Panc1 (cell line): ENCODE results near the gene PRXL2A. TPM values are rescaled to one million over a fixed set of nuclear protein-coding genes. Genes with fewer than 3 reads are reported as not detected.

Source experiments
- ATAC-seq: fragments of 200-7000 bp; cut with Tn5 transposase; 2 replicates; pipeline ENCODE4 v1.9.1; 2020; ENCODE audit warnings: mild to moderate bottlenecking, moderate library complexity
- BruUV-seq: library from RNA; stranded (reverse); fragments of 400-500 nt; replicated peaks from 2 replicates; lab custom pipeline; 2021; lab: Mats Ljungman, UMichigan
- CTCF ChIA-PET: fragments of 300-600 bp; sonication (Branson Sonifier 250); formaldehyde crosslinking; loops from one replicate; lab custom pipeline; 2022; ENCODE audit warnings: antibody characterized with exemption; lab: Charles Lee
- POLR2A ChIA-PET: fragments of 300-600 bp; sonication (Branson Sonifier 250); formaldehyde crosslinking; loops from one replicate; lab custom pipeline; 2022; ENCODE audit warnings: antibody characterized with exemption; lab: Charles Lee
- DNase-seq: peaks from one replicate; pipeline ENCODE4 v3.0.0-alpha.2; 2010; ENCODE audit warnings: low read depth, low spot score
- H3K27ac ChIP-seq: 2 replicates; pipeline ENCODE4 v1.5.1; 2011; ENCODE audit warnings: mild to moderate bottlenecking, low read length, inconsistent platforms
- H3K27me3 ChIP-seq: fragments of 200-500 bp; sonication (Bioruptor generic); 2 replicates; pipeline ENCODE4 v1.6.0; 2014; ENCODE audit warnings: low read length, inconsistent platforms; ENCODE audit not compliant: control insufficient read depth, insufficient read depth
- H3K36me3 ChIP-seq: fragments of 200-500 bp; sonication (Bioruptor generic); 2 replicates; pipeline ENCODE4 v1.5.1; 2014; ENCODE audit warnings: inconsistent platforms, mild to moderate bottlenecking, low read length, moderate library complexity; ENCODE audit not compliant: control insufficient read depth, insufficient read depth
- H3K4me1 ChIP-seq: 2 replicates; pipeline ENCODE4 v1.5.1; 2011; ENCODE audit warnings: inconsistent platforms, mild to moderate bottlenecking, low read length, moderate library complexity; ENCODE audit not compliant: control insufficient read depth, insufficient read depth
- H3K4me3 ChIP-seq, 2 experiments: 2 replicates each; pipeline ENCODE4 v1.5.1; 2011 to 2012; ENCODE audit warnings: low read depth in 2 of 2, low read length in 2 of 2, mild to moderate bottlenecking in 2 of 2, inconsistent platforms in 1 of 2, moderate library complexity in 1 of 2
- H3K9me3 ChIP-seq: fragments of 200-500 bp; sonication (Bioruptor generic); 2 replicates; pipeline ENCODE4 v1.5.1; 2014; ENCODE audit warnings: low read depth, mild to moderate bottlenecking, inconsistent platforms, low read length, moderate library complexity; ENCODE audit not compliant: control insufficient read depth, insufficient read depth
- POLR2AphosphoS5 ChIP-seq: IDR thresholded peaks from 2 replicates; pipeline ENCODE4 v1.6.1; 2012; ENCODE audit warnings: mild to moderate bottlenecking, low read depth, low read length, moderate library complexity
- REST ChIP-seq, 2 experiments: IDR thresholded peaks; 2 replicates each; pipeline ENCODE4 v1.6.1; 2011 to 2012; ENCODE audit warnings: low read depth in 2 of 2, control low read depth in 1 of 2, low read length in 1 of 2, mild to moderate bottlenecking in 1 of 2, moderate library complexity in 1 of 2; ENCODE audit not compliant: insufficient read depth in 1 of 2
- SIN3A ChIP-seq: IDR thresholded peaks from 2 replicates; pipeline ENCODE4 v1.6.1; 2012; ENCODE audit warnings: low read depth, mild to moderate bottlenecking, low read length, moderate library complexity, borderline replicate concordance; ENCODE audit not compliant: insufficient read depth
- TCF7L2 ChIP-seq: IDR thresholded peaks from 2 replicates; pipeline ENCODE4 v1.6.1; 2011; ENCODE audit warnings: mild to moderate bottlenecking, low read depth, low read length, inconsistent platforms
- in situ Hi-C: cut with HindIII; loops from 2 replicates; pipeline ENCODE4 v1.10.0; 2016; ENCODE audit warnings: low sequenced_read_pairs, low pct_unique_long_range_greater_than_20kb
- intact Hi-C: fragments of 100-400 bp; cut with micrococcal nuclease; formaldehyde crosslinking; loops from one replicate; pipeline ENCODE4 v1.10.0; 2022; ENCODE audit not compliant: unreplicated experiment
- total RNA-seq: library from RNA; stranded (reverse); gene quantifications from one replicate; pipeline ENCODE4 v1.2.1, GENCODE V29; 2021; ENCODE audit not compliant: unreplicated experiment
- TF ChIP-seq, protein P1 (sequence below): fragments of 450-650 bp; IDR thresholded peaks from 2 replicates; pipeline ENCODE4 v1.5.1; 2017; ENCODE audit warnings: mild to moderate bottlenecking

PRXL2A gene
- total RNA-seq, 1 experiment from 2014 or later: 89.0 TPM

GRCh38 chr10:80406204-80406603, 2.1 kb upstream of the PRXL2A start:
- BruUV-seq: no TSS peak
- H3K27ac ChIP-seq: no peak overlapping the region
- peaks cover 10% of the 10 kb centered on the region; the same call in 1 of the 2 replicates for H3K4me1 ChIP-seq
- no peaks in the 10 kb centered on the region for H3K36me3 ChIP-seq
- ATAC-seq (no peak), DNase-seq (no peak)
- intact Hi-C loops (no loop called here), in situ Hi-C loops (no loop called here)
- no peaks in the 10 kb centered on the region for H3K27me3 ChIP-seq
- no peak overlapping the region for H3K4me3 ChIP-seq
- CTCF ChIA-PET: no interaction called here
- TF ChIP-seq REST (IDR thresholded peaks at IDR 0.05; ENCODE audit: insufficient read depth in 1 of 2, low read depth in 2 of 2, low read length in 1 of 2) (no peak), TCF7L2 (no peak), SIN3A (no peak), POLR2AphosphoS5 (no peak)
- TF ChIP-seq, protein P1, sequence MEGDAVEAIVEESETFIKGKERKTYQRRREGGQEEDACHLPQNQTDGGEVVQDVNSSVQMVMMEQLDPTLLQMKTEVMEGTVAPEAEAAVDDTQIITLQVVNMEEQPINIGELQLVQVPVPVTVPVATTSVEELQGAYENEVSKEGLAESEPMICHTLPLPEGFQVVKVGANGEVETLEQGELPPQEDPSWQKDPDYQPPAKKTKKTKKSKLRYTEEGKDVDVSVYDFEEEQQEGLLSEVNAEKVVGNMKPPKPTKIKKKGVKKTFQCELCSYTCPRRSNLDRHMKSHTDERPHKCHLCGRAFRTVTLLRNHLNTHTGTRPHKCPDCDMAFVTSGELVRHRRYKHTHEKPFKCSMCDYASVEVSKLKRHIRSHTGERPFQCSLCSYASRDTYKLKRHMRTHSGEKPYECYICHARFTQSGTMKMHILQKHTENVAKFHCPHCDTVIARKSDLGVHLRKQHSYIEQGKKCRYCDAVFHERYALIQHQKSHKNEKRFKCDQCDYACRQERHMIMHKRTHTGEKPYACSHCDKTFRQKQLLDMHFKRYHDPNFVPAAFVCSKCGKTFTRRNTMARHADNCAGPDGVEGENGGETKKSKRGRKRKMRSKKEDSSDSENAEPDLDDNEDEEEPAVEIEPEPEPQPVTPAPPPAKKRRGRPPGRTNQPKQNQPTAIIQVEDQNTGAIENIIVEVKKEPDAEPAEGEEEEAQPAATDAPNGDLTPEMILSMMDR: no peak
- POLR2A ChIA-PET: no interaction called here
- H3K9me3 ChIP-seq: no peaks in the 10 kb centered on the region

DNA sequence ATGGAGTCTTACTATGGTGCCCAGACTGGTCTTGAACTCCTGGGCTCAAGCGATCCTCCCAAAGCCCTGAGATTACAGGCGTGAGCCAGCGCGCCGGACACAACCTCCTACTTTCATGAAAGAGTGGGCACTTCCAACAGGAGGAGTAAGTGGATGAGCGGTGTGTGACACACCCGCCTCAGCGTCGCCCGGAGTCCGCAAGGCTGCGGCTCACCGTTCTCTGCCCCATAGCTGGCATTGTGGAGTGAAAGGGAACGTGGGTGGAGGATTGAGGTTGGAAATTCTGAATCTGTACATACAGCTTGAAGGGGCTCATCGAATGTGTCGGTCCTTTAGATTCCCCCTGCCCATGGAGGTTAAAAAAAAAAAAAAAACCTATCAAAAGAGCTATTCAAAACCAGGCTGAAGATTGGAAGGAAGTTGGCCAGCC, 524 bp upstream of the PRXL2A start:
- Histone ChIP-seq H3K9me3 (no peaks in the 10 kb centered on the region), H3K4me3 (peak overlapping the region; percentile 68 to 80), H3K4me1 (peaks cover 10% of the 10 kb centered on the region; the same call in 1 of the 2 replicates), H3K27me3 (no peaks in the 10 kb centered on the region), H3K36me3 (no peaks in the 10 kb centered on the region), H3K27ac (peak overlapping the region; percentile 45)
- POLR2A ChIA-PET: interaction anchor here (0.6 to 0.7 kb wide), 2 partner anchors 15 to 1050 kb away, joined by 3 to 4 read pairs; no protein-coding TSS in a partner anchor
- in situ Hi-C loops (no loop called here), intact Hi-C loops (no loop called here)
- peak; percentile 80 for ATAC-seq
- CTCF ChIA-PET: interaction anchor here (0.6 kb wide), 1 partner anchor 29 kb away, joined by 3 read pairs; no protein-coding TSS in a partner anchor
- DNase-seq: peak; percentile 17
- TF ChIP-seq, protein P1: no peak
- no peak for TF ChIP-seq SIN3A
- no peak for TF ChIP-seq REST (IDR thresholded peaks at IDR 0.05; ENCODE audit: insufficient read depth in 1 of 2, low read depth in 2 of 2, low read length in 1 of 2)
- no peak for TF ChIP-seq POLR2AphosphoS5
- TF ChIP-seq TCF7L2: no peak
- BruUV-seq: no TSS peak
